ENCODE measurements around the gene RGS8.

The RGS8 gene

DNA sequence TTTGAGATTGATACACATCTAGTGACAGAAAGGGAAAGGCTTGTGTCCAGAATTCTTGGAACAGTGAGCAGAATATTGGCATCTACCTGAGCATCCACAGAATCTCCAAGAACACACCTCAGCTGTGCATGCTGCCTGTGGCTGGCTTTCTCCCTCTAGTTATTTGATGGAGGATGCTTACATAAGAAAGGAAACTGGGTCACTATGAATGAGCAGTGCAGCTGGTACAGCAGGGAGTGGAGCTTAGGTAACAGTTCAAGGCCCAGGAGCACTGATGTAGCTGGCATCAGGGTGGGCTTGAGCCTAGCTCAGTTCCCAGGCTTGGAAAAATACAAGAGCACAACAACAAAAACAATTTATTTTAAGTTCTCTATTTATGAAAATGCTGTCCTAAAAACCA is 26.3 kb downstream of the RGS8 start:
- no peak overlapping the region for H3K4me2 ChIP-seq (ENCODE audit: low read depth, low read length, poor library complexity, severe bottlenecking)
- TF ChIP-seq, protein P1, sequence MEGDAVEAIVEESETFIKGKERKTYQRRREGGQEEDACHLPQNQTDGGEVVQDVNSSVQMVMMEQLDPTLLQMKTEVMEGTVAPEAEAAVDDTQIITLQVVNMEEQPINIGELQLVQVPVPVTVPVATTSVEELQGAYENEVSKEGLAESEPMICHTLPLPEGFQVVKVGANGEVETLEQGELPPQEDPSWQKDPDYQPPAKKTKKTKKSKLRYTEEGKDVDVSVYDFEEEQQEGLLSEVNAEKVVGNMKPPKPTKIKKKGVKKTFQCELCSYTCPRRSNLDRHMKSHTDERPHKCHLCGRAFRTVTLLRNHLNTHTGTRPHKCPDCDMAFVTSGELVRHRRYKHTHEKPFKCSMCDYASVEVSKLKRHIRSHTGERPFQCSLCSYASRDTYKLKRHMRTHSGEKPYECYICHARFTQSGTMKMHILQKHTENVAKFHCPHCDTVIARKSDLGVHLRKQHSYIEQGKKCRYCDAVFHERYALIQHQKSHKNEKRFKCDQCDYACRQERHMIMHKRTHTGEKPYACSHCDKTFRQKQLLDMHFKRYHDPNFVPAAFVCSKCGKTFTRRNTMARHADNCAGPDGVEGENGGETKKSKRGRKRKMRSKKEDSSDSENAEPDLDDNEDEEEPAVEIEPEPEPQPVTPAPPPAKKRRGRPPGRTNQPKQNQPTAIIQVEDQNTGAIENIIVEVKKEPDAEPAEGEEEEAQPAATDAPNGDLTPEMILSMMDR (conservative IDR thresholded peaks at IDR 0.05; ENCODE audit: low read length): no peak
- TF ChIP-seq EZH2phosphoT487 (IDR thresholded peaks at IDR 0.05; ENCODE audit: borderline replicate concordance): no peak
- H3K9me3 ChIP-seq (ENCODE audit: insufficient read depth, low read depth, low read length): no peaks in the 10 kb centered on the region
- no peaks in the 10 kb centered on the region for H3K79me2 ChIP-seq (ENCODE audit: insufficient read depth, low read length)
- no peak overlapping the region for H3K4me3 ChIP-seq (ENCODE audit: low read length, poor library complexity, severe bottlenecking)
- no peaks in the 10 kb centered on the region for H3K36me3 ChIP-seq (ENCODE audit: insufficient read depth, low read length)
- no peaks in the 10 kb centered on the region for H4K20me1 ChIP-seq (ENCODE audit: insufficient read depth, low read length, poor library complexity, severe bottlenecking)
- no peak overlapping the region for H3K9ac ChIP-seq (ENCODE audit: low read depth, low read length, poor library complexity, severe bottlenecking)
- peaks cover under 1% of the 10 kb centered on the region for H3K4me1 ChIP-seq (ENCODE audit: insufficient read depth, low read length, poor library complexity, severe bottlenecking)
- H3F3A ChIP-seq (ENCODE audit: low read depth): no peaks in the 10 kb centered on the region
- no peaks in the 10 kb centered on the region for H3K9me2 ChIP-seq (replicated peaks; ENCODE audit: low read depth, low read length)
- no peak overlapping the region for H2AFZ ChIP-seq (ENCODE audit: low read length)
- H3K27me3 ChIP-seq (ENCODE audit: insufficient read depth, low read length, poor library complexity, severe bottlenecking): no peaks in the 10 kb centered on the region

DNA sequence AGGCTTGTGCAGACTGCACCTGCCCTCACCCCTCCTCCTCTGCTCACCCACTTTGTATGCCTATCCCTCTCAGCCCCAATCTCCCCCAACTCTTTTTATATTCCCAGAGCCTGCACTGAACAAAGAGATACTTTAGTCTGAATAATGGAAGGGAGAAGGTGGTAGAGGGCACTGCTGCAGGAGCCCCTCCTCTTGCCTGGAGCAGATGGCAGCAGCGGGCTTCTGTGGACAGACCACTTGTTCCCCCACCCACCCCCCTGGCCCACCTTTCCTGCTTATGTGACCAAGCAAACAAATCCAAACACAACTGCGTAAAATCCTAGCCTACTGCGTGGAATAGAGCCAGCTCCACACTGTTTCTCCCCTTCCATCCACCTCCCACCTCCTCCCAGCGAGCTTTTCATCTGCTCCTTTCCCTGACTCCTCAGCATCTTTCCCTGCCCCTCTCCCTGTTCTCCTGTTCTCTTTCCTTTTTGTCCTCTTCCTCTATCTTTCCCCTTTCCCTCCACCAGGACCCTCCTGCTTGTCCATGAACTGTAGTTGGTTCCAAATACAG is 27.5 kb downstream of the RGS8 start:
- H3K4me1 ChIP-seq (ENCODE audit: insufficient read depth, low read length, poor library complexity, severe bottlenecking): peaks cover 5% of the 10 kb centered on the region
- TF ChIP-seq, protein P1 (conservative IDR thresholded peaks at IDR 0.05; ENCODE audit: low read length): no peak
- no peak for TF ChIP-seq EZH2phosphoT487 (IDR thresholded peaks at IDR 0.05; ENCODE audit: borderline replicate concordance)
- H3K79me2 ChIP-seq (ENCODE audit: insufficient read depth, low read length): no peaks in the 10 kb centered on the region
- no peak overlapping the region for H3K4me3 ChIP-seq (ENCODE audit: low read length, poor library complexity, severe bottlenecking)
- no peaks in the 10 kb centered on the region for H3K9me2 ChIP-seq (replicated peaks; ENCODE audit: low read depth, low read length)
- H3K9ac ChIP-seq (ENCODE audit: low read depth, low read length, poor library complexity, severe bottlenecking): no peak overlapping the region
- no peaks in the 10 kb centered on the region for H3F3A ChIP-seq (ENCODE audit: low read depth)
- H3K36me3 ChIP-seq (ENCODE audit: insufficient read depth, low read length): no peaks in the 10 kb centered on the region
- H3K4me2 ChIP-seq (ENCODE audit: low read depth, low read length, poor library complexity, severe bottlenecking): no peak overlapping the region
- no peaks in the 10 kb centered on the region for H4K20me1 ChIP-seq (ENCODE audit: insufficient read depth, low read length, poor library complexity, severe bottlenecking)
- H3K9me3 ChIP-seq (ENCODE audit: insufficient read depth, low read depth, low read length): no peaks in the 10 kb centered on the region
- no peaks in the 10 kb centered on the region for H3K27me3 ChIP-seq (ENCODE audit: insufficient read depth, low read length, poor library complexity, severe bottlenecking)
- H2AFZ ChIP-seq (ENCODE audit: low read length): no peak overlapping the region

DNA sequence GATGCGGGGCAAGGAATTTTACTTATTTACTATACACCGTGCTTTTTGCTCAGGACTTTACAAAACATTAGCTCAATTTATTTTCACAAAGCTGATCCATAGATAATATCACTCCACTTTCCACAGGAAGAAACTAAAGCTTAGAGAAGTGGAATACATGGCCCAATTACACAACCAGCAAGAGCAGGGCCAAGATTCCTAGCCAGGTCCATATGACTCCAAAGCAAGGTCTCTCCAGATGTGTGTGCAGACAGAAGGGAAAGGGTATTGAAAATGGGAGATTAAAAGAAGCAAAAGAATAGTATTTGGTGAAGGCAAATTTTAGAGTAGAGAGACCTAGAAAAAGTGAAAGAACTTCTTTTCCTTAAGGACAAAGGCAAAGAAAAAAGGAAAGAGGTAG is 30.4 kb downstream of the RGS8 start:
- Histone ChIP-seq H4K20me1 (ENCODE audit: insufficient read depth, low read length, poor library complexity, severe bottlenecking) (no peaks in the 10 kb centered on the region), H3K9me2 (replicated peaks; ENCODE audit: low read depth, low read length) (no peaks in the 10 kb centered on the region), H3K9me3 (ENCODE audit: insufficient read depth, low read depth, low read length) (no peaks in the 10 kb centered on the region), H3K79me2 (ENCODE audit: insufficient read depth, low read length) (no peaks in the 10 kb centered on the region), H3K4me2 (ENCODE audit: low read depth, low read length, poor library complexity, severe bottlenecking) (no peak overlapping the region), H3K9ac (ENCODE audit: low read depth, low read length, poor library complexity, severe bottlenecking) (no peak overlapping the region), H3K27me3 (ENCODE audit: insufficient read depth, low read length, poor library complexity, severe bottlenecking) (no peaks in the 10 kb centered on the region), H2AFZ (ENCODE audit: low read length) (0 out of 2 replicates have a peak overlapping the region, but pooled peaks have one; percentile 69), H3F3A (ENCODE audit: low read depth) (no peaks in the 10 kb centered on the region), H3K4me3 (ENCODE audit: low read length, poor library complexity, severe bottlenecking) (no peak overlapping the region), H3K4me1 (ENCODE audit: insufficient read depth, low read length, poor library complexity, severe bottlenecking) (peaks cover 17% of the 10 kb centered on the region), H3K36me3 (ENCODE audit: insufficient read depth, low read length) (no peaks in the 10 kb centered on the region)
- TF ChIP-seq, protein P1 (conservative IDR thresholded peaks at IDR 0.05; ENCODE audit: low read length): no peak
- TF ChIP-seq EZH2phosphoT487 (IDR thresholded peaks at IDR 0.05; ENCODE audit: borderline replicate concordance): no peak

Data from Loucy (cell line).